Neural cell (in vitro differentiated cells): ENCODE results near the gene ALDH1B1. TPM values are rescaled to one million over a fixed set of nuclear protein-coding genes. Genes with fewer than 3 reads are reported as not detected.

Experiments used
- H2AFZ ChIP-seq: fragments of 200-600, 300-800 bp; sonication (generic), shearing (Covaris generic); 2 replicates; pipeline ENCODE4 v1.6.0; 2014; ENCODE audit warnings: low read depth, mild to moderate bottlenecking, antibody characterized with exemption, low read length, moderate library complexity
- H3F3A ChIP-seq: fragments of 200-600 bp; shearing (Covaris generic); 2 replicates; pipeline ENCODE4 v1.6.1; 2016; ENCODE audit warnings: mild to moderate bottlenecking, moderate library complexity, mixed read lengths, antibody characterized with exemption, low read length; ENCODE audit not compliant: insufficient read depth, poor library complexity, severe bottlenecking
- H3K27ac ChIP-seq: fragments of 200-600, 300-800 bp; sonication (generic), shearing (Covaris generic); 2 replicates; pipeline ENCODE4 v1.5.1; 2014; ENCODE audit warnings: mild to moderate bottlenecking, low read length, moderate library complexity
- H3K27me3 ChIP-seq: fragments of 300-800, 200-600 bp; sonication (generic), shearing (Covaris generic); 2 replicates; pipeline ENCODE4 v1.6.0; 2014; ENCODE audit warnings: mild to moderate bottlenecking, low read depth, low read length, moderate library complexity; ENCODE audit not compliant: insufficient read depth
- H3K36me3 ChIP-seq: fragments of 300-800, 200-600 bp; sonication (generic), shearing (Covaris generic); 2 replicates; pipeline ENCODE4 v1.5.1; 2014; ENCODE audit warnings: mild to moderate bottlenecking, antibody characterized with exemption, low read length, moderate library complexity; ENCODE audit not compliant: insufficient read depth
- H3K4me2 ChIP-seq: fragments of 300-800, 200-600 bp; sonication (generic), shearing (Covaris generic); 2 replicates; pipeline ENCODE4 v1.6.0; 2014; ENCODE audit warnings: mild to moderate bottlenecking, low read length
- H3K4me3 ChIP-seq: fragments of 300-800, 200-600 bp; sonication (generic), shearing (Covaris generic); 2 replicates; pipeline ENCODE4 v1.5.1; 2014; ENCODE audit warnings: mild to moderate bottlenecking, low read length, moderate library complexity
- H3K79me2 ChIP-seq: fragments of 200-600 bp; shearing (Covaris generic); replicated peaks from 2 replicates; pipeline ENCODE4 v1.6.0; 2014; ENCODE audit warnings: mild to moderate bottlenecking, low read length, moderate library complexity; ENCODE audit not compliant: insufficient read depth
- H3K9ac ChIP-seq: fragments of 300-800, 200-600 bp; sonication (generic), shearing (Covaris generic); 2 replicates; pipeline ENCODE4 v1.6.1; 2016; ENCODE audit warnings: mild to moderate bottlenecking, low read length, mixed read lengths
- H3K9me2 ChIP-seq: fragments of 200-600 bp; shearing (Covaris generic); 2 replicates; pipeline ENCODE4 v1.6.1; 2016; ENCODE audit warnings: mild to moderate bottlenecking, low read length, mixed read lengths; ENCODE audit not compliant: insufficient read depth
- H3K9me3 ChIP-seq: fragments of 200-600, 300-800 bp; sonication (generic), shearing (Covaris generic); 2 replicates; pipeline ENCODE4 v1.6.1; 2016; ENCODE audit warnings: mild to moderate bottlenecking, mixed run types, low read length, moderate library complexity, mixed read lengths
- H4K20me1 ChIP-seq: fragments of 200-600 bp; shearing (Covaris generic); 2 replicates; pipeline ENCODE4 v1.6.1; 2016; ENCODE audit warnings: mild to moderate bottlenecking, mixed run types; ENCODE audit not compliant: insufficient read depth
- CTCF ChIP-seq: fragments of 450-650 bp; IDR thresholded peaks from 2 replicates; pipeline ENCODE4 v1.5.1; 2014; ENCODE audit warnings: antibody characterized with exemption, mild to moderate bottlenecking, moderate library complexity; ENCODE audit not compliant: poor library complexity, severe bottlenecking
- EP300 ChIP-seq: fragments of 450-650 bp; conservative IDR thresholded peaks from 2 replicates; pipeline ENCODE4 v1.6.1; 2014; ENCODE audit warnings: antibody characterized with exemption, mild to moderate bottlenecking, moderate library complexity; ENCODE audit not compliant: poor library complexity, severe bottlenecking
- EZH2 ChIP-seq: fragments of 200-600, 300-800 bp; shearing (Covaris generic), sonication (generic); IDR thresholded peaks from 2 replicates; pipeline ENCODE4 v1.6.1; 2014; ENCODE audit warnings: antibody characterized with exemption, low read length, borderline replicate concordance, mild to moderate bottlenecking; ENCODE audit not compliant: insufficient read depth, poor library complexity, severe bottlenecking
- MXI1 ChIP-seq: fragments of 450-650 bp; conservative IDR thresholded peaks from 2 replicates; pipeline ENCODE4 v1.6.1; 2014; ENCODE audit warnings: antibody characterized with exemption, mild to moderate bottlenecking; ENCODE audit not compliant: poor library complexity, severe bottlenecking
- POLR2AphosphoS5 ChIP-seq: IDR thresholded peaks from 2 replicates; pipeline ENCODE4 v1.6.1; 2012
- RAD21 ChIP-seq: fragments of 450-650 bp; conservative IDR thresholded peaks from 2 replicates; pipeline ENCODE4 v1.6.1; 2014; ENCODE audit warnings: antibody characterized with exemption, mild to moderate bottlenecking, moderate library complexity
- REST ChIP-seq: IDR thresholded peaks from 2 replicates; pipeline ENCODE4 v1.6.1; 2012; ENCODE audit warnings: borderline replicate concordance
- SMC3 ChIP-seq: fragments of 450-650 bp; conservative IDR thresholded peaks from 2 replicates; pipeline ENCODE4 v1.6.1; 2014; ENCODE audit warnings: antibody characterized with exemption, mild to moderate bottlenecking, moderate library complexity; ENCODE audit not compliant: poor library complexity
- TAF1 ChIP-seq: IDR thresholded peaks from 2 replicates; pipeline ENCODE4 v1.6.1; 2012; ENCODE audit warnings: low read depth
- polyA plus RNA-seq: library from polyadenylated mRNA; depleted of rRNA; stranded (reverse); fragments of >200 nt; gene quantifications from 2 replicates; pipeline ENCODE4 v1.2.3, GENCODE V29; 2014

The ALDH1B1 gene
- polyA plus RNA-seq, 1 donor from 2014 or later = 6.6 TPM

- H3K36me3 ChIP-seq = no peaks in the 10 kb centered on the region
- no peaks in the 10 kb centered on the region for H3K9me3 ChIP-seq
- peak overlapping the region; percentile 68 for H3K4me3 ChIP-seq
- H4K20me1 ChIP-seq = no peaks in the 10 kb centered on the region
- peak overlapping the region; percentile 77 for H3K27ac ChIP-seq
- TF ChIP-seq EP300 = no peak
- H3K4me2 ChIP-seq = peak overlapping the region; percentile 86
- H3K9ac ChIP-seq = peak overlapping the region; percentile 82
- H3K27me3 ChIP-seq = no peaks in the 10 kb centered on the region
- H2AFZ ChIP-seq = peak overlapping the region; percentile 24
- no peaks in the 10 kb centered on the region for H3K9me2 ChIP-seq
- H3K79me2 ChIP-seq = peaks cover 43% of the 10 kb centered on the region
- peaks cover 9% of the 10 kb centered on the region for H3F3A ChIP-seq
Observed at GRCh38 chr9:38424918-38425317, 32.4 kb downstream of the ALDH1B1 start.

GRCh38 chr9:38428062-38428461 lies 35.6 kb downstream of the ALDH1B1 start:
- Histone ChIP-seq H3K9me2 (no peaks in the 10 kb centered on the region), H3K9me3 (no peaks in the 10 kb centered on the region), H3F3A (no peaks in the 10 kb centered on the region), H3K36me3 (no peaks in the 10 kb centered on the region), H4K20me1 (no peaks in the 10 kb centered on the region), H3K79me2 (peaks cover 33% of the 10 kb centered on the region), H3K4me3 (no peak overlapping the region), H3K9ac (no peak overlapping the region), H3K27ac (no peak overlapping the region), H3K27me3 (no peaks in the 10 kb centered on the region), H2AFZ (no peak overlapping the region), H3K4me2 (no peak overlapping the region)
- no peak for TF ChIP-seq CTCF
- TF ChIP-seq MXI1 = no peak
- no peak for TF ChIP-seq POLR2AphosphoS5
- TF ChIP-seq EP300 = no peak
- no peak for TF ChIP-seq REST
- TF ChIP-seq RAD21 = no peak
- no peak for TF ChIP-seq EZH2
- TF ChIP-seq TAF1 = no peak
- no peak for TF ChIP-seq SMC3

GRCh38 chr9:38431116-38431515 lies 38.6 kb downstream of the ALDH1B1 start:
- H3K36me3 ChIP-seq = no peaks in the 10 kb centered on the region
- H3K9ac ChIP-seq = no peak overlapping the region
- no peak overlapping the region for H3K4me3 ChIP-seq
- no peaks in the 10 kb centered on the region for H3K9me2 ChIP-seq
- peaks cover 8% of the 10 kb centered on the region for H3K79me2 ChIP-seq
- H3K27me3 ChIP-seq = no peaks in the 10 kb centered on the region
- H3K9me3 ChIP-seq = no peaks in the 10 kb centered on the region
- no peak overlapping the region for H3K27ac ChIP-seq
- no peak overlapping the region for H3K4me2 ChIP-seq
- H3F3A ChIP-seq = no peaks in the 10 kb centered on the region
- TF ChIP-seq MXI1 = no peak
- TF ChIP-seq SMC3 = no peak
- no peak for TF ChIP-seq EZH2
- TF ChIP-seq CTCF = no peak
- TF ChIP-seq REST = no peak
- no peak for TF ChIP-seq EP300
- no peak for TF ChIP-seq TAF1
- TF ChIP-seq RAD21 = no peak
- TF ChIP-seq POLR2AphosphoS5 = no peak
- no peaks in the 10 kb centered on the region for H4K20me1 ChIP-seq
- H2AFZ ChIP-seq = no peak overlapping the region
